GM21717 (cell line): ENCODE data around the gene PACSIN2.

Experiments used
- ATAC-seq: cut with Tn5 transposase; IDR thresholded peaks from one replicate; pipeline ENCODE4 v1.9.1; 2021; ENCODE audit warnings: mild to moderate bottlenecking, moderate library complexity; ENCODE audit not compliant: unreplicated experiment

Gene PACSIN2

GRCh38 chr22:42909363-42910058 lies 105.4 kb downstream of the PACSIN2 start:
- ATAC-seq: no peak

- no peak for ATAC-seq
Observed at GRCh38 chr22:42908374-42908746, 106.6 kb downstream of the PACSIN2 start.

GRCh38 chr22:42907404-42908373 lies 107.3 kb downstream of the PACSIN2 start:
- ATAC-seq: no peak

GRCh38 chr22:42906605-42907348 lies 108.2 kb downstream of the PACSIN2 start:
- ATAC-seq: no peak

- ATAC-seq: no peak
Observed at GRCh38 chr22:42905702-42906183, 109.2 kb downstream of the PACSIN2 start.

GRCh38 chr22:42905217-42905616 lies 109.7 kb downstream of the PACSIN2 start:
- ATAC-seq: no peak

GRCh38 chr22:42904050-42904449 lies 110.9 kb downstream of the PACSIN2 start:
- no peak for ATAC-seq

- ATAC-seq: no peak
Observed at GRCh38 chr22:42902875-42903510, 112.0 kb downstream of the PACSIN2 start.

GRCh38 chr22:42901790-42902508 lies 113.0 kb downstream of the PACSIN2 start:
- no peak for ATAC-seq

GRCh38 chr22:42897960-42898359 lies 117.0 kb downstream of the PACSIN2 start:
- ATAC-seq: no peak

GRCh38 chr22:42895541-42895981 lies 119.4 kb downstream of the PACSIN2 start:
- no peak for ATAC-seq

- no peak for ATAC-seq
Observed at GRCh38 chr22:42895087-42895486, 119.9 kb downstream of the PACSIN2 start.

GRCh38 chr22:42893371-42894150 lies 121.4 kb downstream of the PACSIN2 start:
- no peak for ATAC-seq

GRCh38 chr22:42892571-42893316 lies 122.2 kb downstream of the PACSIN2 start:
- ATAC-seq: no peak

GRCh38 chr22:42892156-42892555 lies 122.8 kb downstream of the PACSIN2 start:
- ATAC-seq: no peak

- ATAC-seq: no peak
Observed at GRCh38 chr22:42891696-42892095, 123.3 kb downstream of the PACSIN2 start.

- ATAC-seq: no peak
Observed at GRCh38 chr22:42891008-42891407, 123.9 kb downstream of the PACSIN2 start.

GRCh38 chr22:42889304-42889703 lies 125.6 kb downstream of the PACSIN2 start:
- no peak for ATAC-seq
